Mammary epithelial cell (primary cell): ENCODE measurements around the gene FAM114A1.

ENCODE experiments used
- CTCF ChIP-seq, 2 donors: IDR thresholded peaks in 1 of 2; conservative IDR thresholded peaks in 1 of 2; 2 replicates each; pipeline ENCODE4 v1.5.1; 2011 to 2012; ENCODE audit warnings: inconsistent platforms in 2 of 2, low read length in 2 of 2, mild to moderate bottlenecking in 2 of 2, control low read depth in 1 of 2, low read depth in 1 of 2; ENCODE audit not compliant: insufficient read depth in 1 of 2; ENCODE audit errors: extremely low read depth in 1 of 2
- EZH2 ChIP-seq: IDR thresholded peaks from 2 replicates; pipeline ENCODE4 v1.6.1; 2012; ENCODE audit warnings: low read length, inconsistent platforms, borderline replicate concordance

GRCh38 chr4:38867478-38868058, at the start of gene FAM114A1:
- TF ChIP-seq CTCF (conservative IDR thresholded peaks at IDR 0.05 in 1 of 2, IDR thresholded peaks at IDR 0.05 in 1 of 2; ENCODE audit: extremely low read depth in 1 of 2, insufficient read depth in 1 of 2, low read depth in 1 of 2, low read length in 2 of 2): no peak
- no peak for TF ChIP-seq EZH2
